ENCODE results near the gene JMJD8.

DNA sequence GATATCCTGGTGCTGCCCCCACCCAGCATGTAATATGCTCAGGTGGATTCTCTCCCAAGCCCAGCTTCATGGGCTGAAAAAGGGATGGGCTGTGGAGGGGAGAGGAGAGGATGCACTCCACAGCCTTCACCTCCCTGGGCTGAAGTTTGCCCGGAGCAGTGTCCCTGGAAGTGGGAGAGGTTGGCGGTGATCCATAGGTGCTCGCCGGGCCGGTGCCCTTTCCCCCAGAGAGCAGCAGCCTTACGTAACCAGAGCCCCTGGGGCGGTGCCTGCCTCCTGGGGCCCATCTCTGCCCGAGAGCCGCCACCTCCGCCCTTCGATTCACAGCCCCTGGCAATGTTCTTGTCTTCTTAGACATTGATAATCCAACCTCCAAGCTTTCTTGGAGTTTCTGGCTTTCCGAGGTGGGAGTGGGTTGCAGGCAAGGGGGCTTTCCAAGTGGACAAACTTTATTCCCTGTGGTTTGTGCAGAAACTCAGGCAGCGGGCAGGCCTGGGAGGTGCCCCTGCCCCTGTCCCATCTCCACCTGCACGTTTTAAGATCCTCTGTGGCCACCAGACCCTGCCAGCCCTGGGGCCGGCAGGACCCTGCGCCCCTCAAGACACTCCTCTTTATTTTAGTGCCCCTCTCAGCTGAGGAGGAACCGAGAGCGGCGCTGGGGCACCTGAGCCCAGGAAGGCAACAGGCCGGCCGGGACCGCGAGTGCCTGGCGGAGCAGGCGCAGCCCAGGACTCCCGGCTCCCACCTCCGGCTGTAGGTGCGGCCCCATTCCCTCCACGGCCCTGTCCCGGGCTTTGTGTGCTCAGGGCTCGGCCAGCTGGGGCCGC lies 38.1 kb downstream of the JMJD8 start:
- TF ChIP-seq CTCF (IDR thresholded peaks at IDR 0.05) (no peak), ZFX (IDR thresholded peaks at IDR 0.05; ENCODE audit: borderline replicate concordance) (no peak)
